Measurements from ENCODE around the gene DNAH6.

The DNAH6 gene

DNA sequence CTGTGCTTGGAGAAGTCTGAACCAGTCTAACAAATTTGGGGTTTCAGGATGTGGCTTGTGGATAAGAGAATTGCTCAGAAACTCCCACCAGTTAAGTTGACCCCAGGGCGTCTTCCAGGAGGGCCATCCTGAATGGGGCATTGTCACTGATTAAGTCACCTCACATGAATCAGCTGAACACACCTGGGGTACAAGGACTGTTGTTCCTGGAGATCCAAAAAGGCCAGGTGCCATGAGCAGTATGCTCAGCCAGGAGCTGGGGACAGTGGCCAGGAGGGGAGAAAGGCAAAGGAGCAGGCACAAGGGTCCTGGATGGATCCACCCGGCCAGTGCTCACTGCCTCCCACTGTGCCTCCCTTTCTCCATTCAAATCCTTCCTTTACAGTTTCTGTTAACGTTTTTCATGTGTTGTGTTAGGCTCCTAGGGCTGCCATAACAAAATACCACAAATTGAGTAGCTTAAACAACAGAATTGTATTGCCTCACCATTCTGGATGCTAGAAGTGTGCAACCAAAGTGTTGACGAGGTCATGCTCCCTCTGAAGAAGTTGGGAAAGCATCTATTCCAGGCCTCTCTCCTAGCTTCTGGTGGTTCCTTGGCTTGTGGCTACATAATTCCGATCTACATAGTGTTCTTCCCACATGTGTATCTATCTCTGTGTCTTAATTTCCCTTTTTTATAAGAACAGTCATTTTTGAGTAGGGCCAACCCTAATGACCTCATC is 331.2 kb downstream of the DNAH6 start:
- no peak overlapping the region for H3K4me3 ChIP-seq (ENCODE audit: low read length)
- H4K20me1 ChIP-seq (ENCODE audit: insufficient read depth, low read length): no peaks in the 10 kb centered on the region
- no peaks in the 10 kb centered on the region for H3K27me3 ChIP-seq (ENCODE audit: low read depth, low read length)
- no peaks in the 10 kb centered on the region for H3K4me1 ChIP-seq (ENCODE audit: low read length)
- H3K36me3 ChIP-seq (replicated peaks; ENCODE audit: low read depth, low read length): peaks cover 12% of the 10 kb centered on the region
- H3K79me2 ChIP-seq (ENCODE audit: low read length): 0 out of 2 replicates have a peak, but pooled peaks cover 2% of the 10 kb centered on the region
- no peak overlapping the region for H3K9ac ChIP-seq (ENCODE audit: low read length)
- no peak overlapping the region for H2AFZ ChIP-seq (ENCODE audit: low read depth, low read length)
- H3K4me2 ChIP-seq (ENCODE audit: low read length): no peak overlapping the region
- no peaks in the 10 kb centered on the region for H3K9me3 ChIP-seq (ENCODE audit: insufficient read depth, low read length)
- H3K27ac ChIP-seq (ENCODE audit: low read length): no peak overlapping the region
- no peak for TF ChIP-seq EZH2phosphoT487 (IDR thresholded peaks at IDR 0.05; ENCODE audit: low read depth)
- TF ChIP-seq, protein P1, sequence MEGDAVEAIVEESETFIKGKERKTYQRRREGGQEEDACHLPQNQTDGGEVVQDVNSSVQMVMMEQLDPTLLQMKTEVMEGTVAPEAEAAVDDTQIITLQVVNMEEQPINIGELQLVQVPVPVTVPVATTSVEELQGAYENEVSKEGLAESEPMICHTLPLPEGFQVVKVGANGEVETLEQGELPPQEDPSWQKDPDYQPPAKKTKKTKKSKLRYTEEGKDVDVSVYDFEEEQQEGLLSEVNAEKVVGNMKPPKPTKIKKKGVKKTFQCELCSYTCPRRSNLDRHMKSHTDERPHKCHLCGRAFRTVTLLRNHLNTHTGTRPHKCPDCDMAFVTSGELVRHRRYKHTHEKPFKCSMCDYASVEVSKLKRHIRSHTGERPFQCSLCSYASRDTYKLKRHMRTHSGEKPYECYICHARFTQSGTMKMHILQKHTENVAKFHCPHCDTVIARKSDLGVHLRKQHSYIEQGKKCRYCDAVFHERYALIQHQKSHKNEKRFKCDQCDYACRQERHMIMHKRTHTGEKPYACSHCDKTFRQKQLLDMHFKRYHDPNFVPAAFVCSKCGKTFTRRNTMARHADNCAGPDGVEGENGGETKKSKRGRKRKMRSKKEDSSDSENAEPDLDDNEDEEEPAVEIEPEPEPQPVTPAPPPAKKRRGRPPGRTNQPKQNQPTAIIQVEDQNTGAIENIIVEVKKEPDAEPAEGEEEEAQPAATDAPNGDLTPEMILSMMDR (IDR thresholded peaks at IDR 0.05; ENCODE audit: low read depth, low read length): no peak

DNA sequence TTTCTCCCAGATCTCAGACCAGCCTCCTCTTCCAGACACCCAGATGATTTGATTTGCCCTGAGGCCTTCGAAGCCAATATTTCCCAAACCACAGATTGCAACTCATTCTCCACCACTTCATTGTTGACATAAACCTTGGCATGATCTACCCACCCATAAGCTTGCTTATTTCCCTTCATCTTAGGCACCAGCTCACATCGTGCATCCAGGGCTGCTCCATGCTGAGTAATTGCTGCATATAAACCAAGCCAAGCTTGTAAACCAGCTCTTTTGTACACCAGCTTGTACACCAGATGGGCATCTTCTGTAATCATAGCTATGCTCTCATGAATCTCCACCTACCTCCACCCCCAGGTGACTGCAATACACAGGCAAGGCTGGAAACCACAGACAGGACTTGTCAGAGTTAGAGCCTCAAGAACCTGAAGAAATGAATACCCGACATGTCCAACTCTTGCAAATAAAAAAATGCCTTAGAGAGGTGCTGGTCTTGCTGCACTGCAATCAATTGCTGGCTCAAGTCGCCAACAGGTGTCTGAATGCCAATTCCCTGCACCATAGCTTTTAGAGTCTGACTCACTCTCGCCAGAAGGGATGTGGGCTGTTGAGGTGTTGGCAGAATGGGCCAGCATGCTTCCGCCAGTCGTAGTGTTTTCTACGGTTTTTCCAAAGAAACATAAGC is 333.1 kb downstream of the DNAH6 start:
- H3K79me2 ChIP-seq (ENCODE audit: low read length): 0 out of 2 replicates have a peak, but pooled peaks cover 2% of the 10 kb centered on the region
- TF ChIP-seq, protein P1 (IDR thresholded peaks at IDR 0.05; ENCODE audit: low read depth, low read length): no peak
- TF ChIP-seq EZH2phosphoT487 (IDR thresholded peaks at IDR 0.05; ENCODE audit: low read depth): no peak
- H3K27me3 ChIP-seq (ENCODE audit: low read depth, low read length): no peaks in the 10 kb centered on the region
- H3K4me2 ChIP-seq (ENCODE audit: low read length): no peak overlapping the region
- H4K20me1 ChIP-seq (ENCODE audit: insufficient read depth, low read length): no peaks in the 10 kb centered on the region
- no peak overlapping the region for H3K27ac ChIP-seq (ENCODE audit: low read length)
- H3K4me3 ChIP-seq (ENCODE audit: low read length): no peak overlapping the region
- no peak overlapping the region for H3K9ac ChIP-seq (ENCODE audit: low read length)
- H3K4me1 ChIP-seq (ENCODE audit: low read length): no peaks in the 10 kb centered on the region
- no peak overlapping the region for H2AFZ ChIP-seq (ENCODE audit: low read depth, low read length)
- H3K9me3 ChIP-seq (ENCODE audit: insufficient read depth, low read length): peaks cover 5% of the 10 kb centered on the region
- H3K36me3 ChIP-seq (replicated peaks; ENCODE audit: low read depth, low read length): peaks cover 25% of the 10 kb centered on the region

GRCh38 chr2:84850471-84850870 is 334.2 kb downstream of the DNAH6 start:
- Histone ChIP-seq H4K20me1 (ENCODE audit: insufficient read depth, low read length) (no peaks in the 10 kb centered on the region), H3K4me2 (ENCODE audit: low read length) (no peak overlapping the region), H3K4me3 (ENCODE audit: low read length) (no peak overlapping the region), H3K27me3 (ENCODE audit: low read depth, low read length) (no peaks in the 10 kb centered on the region), H3K4me1 (ENCODE audit: low read length) (no peaks in the 10 kb centered on the region), H3K27ac (ENCODE audit: low read length) (no peak overlapping the region), H3K9me3 (ENCODE audit: insufficient read depth, low read length) (peaks cover 5% of the 10 kb centered on the region), H3K36me3 (replicated peaks; ENCODE audit: low read depth, low read length) (peaks cover 25% of the 10 kb centered on the region), H3K79me2 (ENCODE audit: low read length) (0 out of 2 replicates have a peak, but pooled peaks cover 2% of the 10 kb centered on the region), H2AFZ (ENCODE audit: low read depth, low read length) (no peak overlapping the region), H3K9ac (ENCODE audit: low read length) (no peak overlapping the region)
- TF ChIP-seq EZH2phosphoT487 (IDR thresholded peaks at IDR 0.05; ENCODE audit: low read depth): no peak
- TF ChIP-seq, protein P1 (IDR thresholded peaks at IDR 0.05; ENCODE audit: low read depth, low read length): no peak

DNA sequence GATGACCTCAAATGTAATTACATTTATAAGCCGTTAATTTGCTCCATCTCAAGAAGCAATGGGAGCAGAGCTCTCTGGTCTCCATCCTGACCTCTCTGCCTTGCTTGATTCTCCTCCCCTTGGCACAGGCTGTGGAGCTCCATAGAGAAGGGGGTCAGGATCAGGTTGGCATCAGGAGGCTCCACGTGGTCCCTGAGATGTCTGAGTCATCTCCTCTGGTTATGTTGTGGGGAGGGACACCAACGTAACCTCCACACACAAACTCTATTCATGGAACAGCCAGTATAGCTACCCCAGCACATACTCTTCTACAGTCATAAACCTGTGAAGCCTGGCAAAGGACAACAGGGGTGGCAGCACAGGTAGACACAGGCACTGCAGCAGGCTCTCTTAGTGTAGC is 335.6 kb downstream of the DNAH6 start:
- no peak overlapping the region for H3K4me2 ChIP-seq (ENCODE audit: low read length)

More for the DNA sequence above, 335.6 kb downstream of the DNAH6 start:
- no peaks in the 10 kb centered on the region for H4K20me1 ChIP-seq (ENCODE audit: insufficient read depth, low read length)
- peaks cover 28% of the 10 kb centered on the region for H3K36me3 ChIP-seq (replicated peaks; ENCODE audit: low read depth, low read length)
- H3K27ac ChIP-seq (ENCODE audit: low read length): no peak overlapping the region
- no peak overlapping the region for H3K4me3 ChIP-seq (ENCODE audit: low read length)
- no peak overlapping the region for H2AFZ ChIP-seq (ENCODE audit: low read depth, low read length)
- peaks cover 5% of the 10 kb centered on the region for H3K4me1 ChIP-seq (ENCODE audit: low read length)
- no peak overlapping the region for H3K9ac ChIP-seq (ENCODE audit: low read length)
- H3K9me3 ChIP-seq (ENCODE audit: insufficient read depth, low read length): peaks cover 5% of the 10 kb centered on the region
- no peaks in the 10 kb centered on the region for H3K27me3 ChIP-seq (ENCODE audit: low read depth, low read length)
- 0 out of 2 replicates have a peak, but pooled peaks cover 2% of the 10 kb centered on the region for H3K79me2 ChIP-seq (ENCODE audit: low read length)
- no peak for TF ChIP-seq EZH2phosphoT487 (IDR thresholded peaks at IDR 0.05; ENCODE audit: low read depth)
- TF ChIP-seq, protein P1 (IDR thresholded peaks at IDR 0.05; ENCODE audit: low read depth, low read length): no peak

All from OCI-LY3 (cell line).